GM23338 (cell line): ENCODE data around the gene SRP54. TPM values are rescaled to one million over a fixed set of nuclear protein-coding genes. Genes with fewer than 3 reads are reported as not detected.

Experiments used
- ATAC-seq: fragments of 200-7000 bp; cut with Tn5 transposase; 3 replicates; pipeline ENCODE4 v1.9.1; 2020
- DNase-seq: peaks from one replicate; pipeline ENCODE4 v3.0.0-alpha.2; 2015; ENCODE audit warnings: low spot score
- H2AFZ ChIP-seq: fragments of 200-600 bp; sonication (generic); 2 replicates; pipeline ENCODE4 v1.8.0; 2016; ENCODE audit warnings: antibody characterized with exemption, mild to moderate bottlenecking, moderate library complexity
- H3F3A ChIP-seq: fragments of 200-600 bp; sonication (generic); replicated peaks from 2 replicates; pipeline ENCODE4 v1.8.0; 2017; ENCODE audit warnings: antibody characterized with exemption, mixed run types, low read depth
- H3K27ac ChIP-seq: fragments of 200-600 bp; sonication (generic); 2 replicates; pipeline ENCODE4 v1.6.1; 2016; ENCODE audit warnings: low read depth
- H3K27me3 ChIP-seq: fragments of 200-600 bp; sonication (generic); 2 replicates; pipeline ENCODE4 v1.8.0; 2016; ENCODE audit warnings: mild to moderate bottlenecking, mixed run types, moderate library complexity; ENCODE audit not compliant: insufficient read depth
- H3K36me3 ChIP-seq: fragments of 200-600 bp; sonication (generic); 2 replicates; pipeline ENCODE4 v1.8.0; 2016; ENCODE audit warnings: mild to moderate bottlenecking; ENCODE audit not compliant: insufficient read depth
- H3K4me1 ChIP-seq: fragments of 200-600 bp; sonication (generic); 2 replicates; pipeline ENCODE4 v1.8.0; 2016; ENCODE audit warnings: mild to moderate bottlenecking, moderate library complexity; ENCODE audit not compliant: insufficient read depth
- H3K4me2 ChIP-seq: fragments of 200-600 bp; sonication (generic); 2 replicates; pipeline ENCODE4 v1.7.1; 2017; ENCODE audit warnings: mixed run types
- H3K4me3 ChIP-seq: fragments of 200-600 bp; sonication (generic); 2 replicates; pipeline ENCODE4 v1.6.1; 2016; ENCODE audit warnings: mixed run types
- H3K79me2 ChIP-seq: fragments of 200-600 bp; sonication (generic); replicated peaks from 2 replicates; pipeline ENCODE4 v1.8.0; 2017; ENCODE audit warnings: mild to moderate bottlenecking; ENCODE audit not compliant: insufficient read depth
- H3K9me2 ChIP-seq: fragments of 200-600 bp; sonication (generic); 2 replicates; pipeline ENCODE4 v1.8.0; 2017; ENCODE audit not compliant: insufficient read depth
- H4K20me1 ChIP-seq: fragments of 200-600 bp; sonication (generic); replicated peaks from 2 replicates; pipeline ENCODE4 v1.8.0; 2017; ENCODE audit warnings: mild to moderate bottlenecking; ENCODE audit not compliant: insufficient read depth
- H3K27ac Mint-ChIP-seq: 2 replicates; pipeline ENCODE4 v1.8.0; 2020; ENCODE audit warnings: inconsistent platforms, mild to moderate bottlenecking, moderate library complexity, mixed read lengths
- H3K27me3 Mint-ChIP-seq: 3 replicates; pipeline ENCODE4 v1.8.0; 2022; ENCODE audit warnings: low read depth, mild to moderate bottlenecking, moderate library complexity, mixed read lengths, inconsistent platforms; ENCODE audit not compliant: insufficient read depth, poor library complexity
- H3K36me3 Mint-ChIP-seq: 3 replicates; pipeline ENCODE4 v1.8.0; 2021; ENCODE audit warnings: low read depth, mild to moderate bottlenecking, inconsistent platforms, moderate library complexity, mixed read lengths
- H3K4me1 Mint-ChIP-seq: 3 replicates; pipeline ENCODE4 v1.8.0; 2020; ENCODE audit warnings: mild to moderate bottlenecking, inconsistent platforms, mixed read lengths
- H3K4me3 Mint-ChIP-seq: 3 replicates; pipeline ENCODE4 v1.8.0; 2021; ENCODE audit warnings: moderate library complexity, mild to moderate bottlenecking, inconsistent platforms, mixed read lengths
- H3K9me3 Mint-ChIP-seq: 3 replicates; pipeline ENCODE4 v1.8.0; 2020; ENCODE audit warnings: moderate library complexity, mild to moderate bottlenecking, inconsistent platforms, mixed read lengths
- CREB1 ChIP-seq: fragments of 250-450 bp; sonication (Bioruptor Pico); IDR thresholded peaks from 2 replicates; pipeline ENCODE4 v1.5.0; 2020; ENCODE audit warnings: low read depth, mild to moderate bottlenecking, moderate library complexity
- ETS1 ChIP-seq: IDR thresholded peaks from 2 replicates; pipeline ENCODE4 v1.6.1; 2016; ENCODE audit warnings: antibody characterized with exemption
- EZH2 ChIP-seq: fragments of 200-600 bp; sonication (generic); IDR thresholded peaks from one replicate; pipeline ENCODE4 v1.8.0; 2017; ENCODE audit warnings: antibody characterized with exemption, mild to moderate bottlenecking, low read depth; ENCODE audit not compliant: unreplicated experiment
- EZH2phosphoT487 ChIP-seq: fragments of 200-600 bp; sonication (generic); IDR thresholded peaks from one replicate; pipeline ENCODE4 v1.8.1; 2018; ENCODE audit warnings: antibody characterized with exemption; ENCODE audit not compliant: unreplicated experiment
- JUNB ChIP-seq: IDR thresholded peaks from one replicate; pipeline ENCODE4 v1.6.1; 2016; ENCODE audit warnings: antibody characterized with exemption; ENCODE audit not compliant: unreplicated experiment
- NANOG ChIP-seq: IDR thresholded peaks from 2 replicates; pipeline ENCODE4 v1.6.1; 2016; ENCODE audit warnings: antibody characterized with exemption, borderline replicate concordance
- POLR2AphosphoS5 ChIP-seq: IDR thresholded peaks from 2 replicates; pipeline ENCODE4 v1.6.1; 2016; ENCODE audit warnings: antibody characterized with exemption, low read depth
- REST ChIP-seq: IDR thresholded peaks from one replicate; pipeline ENCODE4 v1.6.1; 2018; ENCODE audit warnings: antibody characterized with exemption; ENCODE audit not compliant: unreplicated experiment
- ZNF114 ChIP-seq: fragments of 250-450 bp; sonication (Bioruptor Pico); IDR thresholded peaks from 2 replicates; pipeline ENCODE4 v1.5.0; 2020; ENCODE audit warnings: mild to moderate bottlenecking, moderate library complexity
- ZNF331 ChIP-seq: fragments of 250-450 bp; sonication (Bioruptor Pico); IDR thresholded peaks from 2 replicates; pipeline ENCODE4 v1.5.0; 2020; ENCODE audit warnings: low read depth, mild to moderate bottlenecking, moderate library complexity
- ZNF462 ChIP-seq: fragments of 250-450 bp; sonication (Bioruptor Pico); IDR thresholded peaks from 2 replicates; pipeline ENCODE4 v1.5.0; 2020; ENCODE audit warnings: mild to moderate bottlenecking, moderate library complexity
- polyA plus RNA-seq: library from polyadenylated mRNA; unstranded; fragments of >200 nt; fragmentation: Nextera tagmentation; extraction: Ambion mirVana; gene quantifications from 2 replicates; pipeline ENCODE4 v1.2.1, GENCODE V29; 2016
- total RNA-seq: library from RNA; depleted of rRNA; stranded (reverse); fragments of >200 nt; shearing (Covaris generic); gene quantifications from 2 replicates; pipeline ENCODE4 v1.2.3, GENCODE V29; 2014

Gene SRP54
- total and polyA plus RNA-seq, 2 experiments from 2014 or later: 60.4 to 77.5 TPM

- H2AFZ ChIP-seq: no peak overlapping the region
- Mint-ChIP-seq H3K27ac (no peak overlapping the region), H3K27me3 (no peaks in the 10 kb centered on the region), H3K36me3 (peaks cover 9% of the 10 kb centered on the region; the same call in 2 of the 3 replicates), H3K4me3 (no peak overlapping the region), H3K9me3 (no peaks in the 10 kb centered on the region), H3K4me1 (no peaks in the 10 kb centered on the region)
- no peaks in the 10 kb centered on the region; the same call in 1 of the 2 replicates for H4K20me1 ChIP-seq
- peaks cover 6% of the 10 kb centered on the region; the same call in 1 of the 2 replicates for H3K36me3 ChIP-seq
- no peaks in the 10 kb centered on the region for H3K27me3 ChIP-seq
- no peaks in the 10 kb centered on the region for H3F3A ChIP-seq
- TF ChIP-seq ZNF331 (CRISPR knock-in tag) (no peak), EZH2phosphoT487 (no peak), ZNF462 (CRISPR knock-in tag) (no peak), REST (no peak), ETS1 (no peak), POLR2AphosphoS5 (no peak), JUNB (no peak), NANOG (no peak), CREB1 (CRISPR knock-in tag) (no peak), ZNF114 (no peak), EZH2 (no peak)
- H3K4me2 ChIP-seq: no peak overlapping the region
- H3K27ac ChIP-seq: peak overlapping the region; percentile 78
- ATAC-seq: no peak
- no peaks in the 10 kb centered on the region for H3K9me2 ChIP-seq
- no peak overlapping the region for H3K4me3 ChIP-seq
- no peaks in the 10 kb centered on the region for H3K4me1 ChIP-seq
- H3K79me2 ChIP-seq: peaks cover 35% of the 10 kb centered on the region
- no peak for DNase-seq
Observed at GRCh38 chr14:34997762-34998161, 15.0 kb downstream of the SRP54 start.
